Astrocyte of the cerebellum (primary cell): ENCODE data around the gene SMURF1.

ENCODE experiments used
- DNase-seq: peaks from one replicate; pipeline ENCODE4 v3.0.0-alpha.2; 2011; ENCODE audit warnings: low read depth
- H3K4me3 ChIP-seq: 2 replicates; pipeline ENCODE4 v1.5.1; 2011; ENCODE audit warnings: mild to moderate bottlenecking, low read depth, low read length, moderate library complexity
- in situ Hi-C: cut with HindIII; loops from 2 replicates; pipeline ENCODE4 v1.10.0; 2017; ENCODE audit warnings: low sequenced_read_pairs
- TF ChIP-seq, protein P1 (sequence below): IDR thresholded peaks from 2 replicates; pipeline ENCODE4 v1.5.1; 2012; ENCODE audit warnings: low read length, low read depth, moderate library complexity, mild to moderate bottlenecking; ENCODE audit errors: missing control alignments

Gene SMURF1

DNA sequence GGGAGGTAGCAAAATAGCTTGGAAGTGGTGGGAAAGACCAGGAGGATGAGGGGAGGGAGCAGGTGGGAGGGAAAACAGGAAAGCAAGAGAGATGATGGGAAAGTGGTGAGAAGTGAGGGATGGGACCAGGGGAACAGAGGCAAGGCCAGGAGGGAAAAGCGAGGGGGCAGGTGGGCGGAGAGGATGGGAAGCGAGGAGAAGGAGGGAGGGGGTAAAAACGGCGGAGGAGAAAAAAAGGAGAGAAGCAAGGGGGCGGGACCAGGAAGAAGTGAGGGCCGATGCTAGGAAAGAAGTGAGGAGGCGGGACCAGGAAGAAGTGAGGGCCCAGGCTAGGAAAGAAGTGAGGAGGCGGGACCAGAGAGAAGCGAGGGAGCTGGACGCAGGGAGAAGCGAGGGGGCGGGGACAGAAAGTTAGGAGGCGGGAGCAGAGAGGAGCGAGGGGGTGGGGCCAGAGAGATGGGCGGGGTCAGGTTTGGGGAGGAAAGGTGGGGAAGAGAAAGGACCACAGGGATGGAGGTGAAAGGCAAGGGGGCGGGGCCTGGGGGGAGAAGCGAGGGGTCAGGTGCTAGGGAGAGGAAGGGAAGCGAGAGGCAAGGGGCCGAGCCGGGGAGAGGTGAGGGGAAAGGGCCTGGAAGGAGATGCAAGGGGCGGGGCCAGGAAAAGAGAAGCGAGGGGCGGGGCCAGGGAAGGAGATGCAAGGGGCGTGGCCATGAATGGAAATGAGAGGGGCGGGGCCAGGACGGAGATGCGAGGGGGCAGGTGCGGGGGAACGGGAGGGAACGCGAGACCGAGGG, 984 bp downstream of the SMURF1 start:
- TF ChIP-seq, protein P1, sequence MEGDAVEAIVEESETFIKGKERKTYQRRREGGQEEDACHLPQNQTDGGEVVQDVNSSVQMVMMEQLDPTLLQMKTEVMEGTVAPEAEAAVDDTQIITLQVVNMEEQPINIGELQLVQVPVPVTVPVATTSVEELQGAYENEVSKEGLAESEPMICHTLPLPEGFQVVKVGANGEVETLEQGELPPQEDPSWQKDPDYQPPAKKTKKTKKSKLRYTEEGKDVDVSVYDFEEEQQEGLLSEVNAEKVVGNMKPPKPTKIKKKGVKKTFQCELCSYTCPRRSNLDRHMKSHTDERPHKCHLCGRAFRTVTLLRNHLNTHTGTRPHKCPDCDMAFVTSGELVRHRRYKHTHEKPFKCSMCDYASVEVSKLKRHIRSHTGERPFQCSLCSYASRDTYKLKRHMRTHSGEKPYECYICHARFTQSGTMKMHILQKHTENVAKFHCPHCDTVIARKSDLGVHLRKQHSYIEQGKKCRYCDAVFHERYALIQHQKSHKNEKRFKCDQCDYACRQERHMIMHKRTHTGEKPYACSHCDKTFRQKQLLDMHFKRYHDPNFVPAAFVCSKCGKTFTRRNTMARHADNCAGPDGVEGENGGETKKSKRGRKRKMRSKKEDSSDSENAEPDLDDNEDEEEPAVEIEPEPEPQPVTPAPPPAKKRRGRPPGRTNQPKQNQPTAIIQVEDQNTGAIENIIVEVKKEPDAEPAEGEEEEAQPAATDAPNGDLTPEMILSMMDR = no peak
- peak overlapping the region; percentile 57 for H3K4me3 ChIP-seq
- peak; percentile 57 for DNase-seq
- in situ Hi-C loops = no loop called here

DNA sequence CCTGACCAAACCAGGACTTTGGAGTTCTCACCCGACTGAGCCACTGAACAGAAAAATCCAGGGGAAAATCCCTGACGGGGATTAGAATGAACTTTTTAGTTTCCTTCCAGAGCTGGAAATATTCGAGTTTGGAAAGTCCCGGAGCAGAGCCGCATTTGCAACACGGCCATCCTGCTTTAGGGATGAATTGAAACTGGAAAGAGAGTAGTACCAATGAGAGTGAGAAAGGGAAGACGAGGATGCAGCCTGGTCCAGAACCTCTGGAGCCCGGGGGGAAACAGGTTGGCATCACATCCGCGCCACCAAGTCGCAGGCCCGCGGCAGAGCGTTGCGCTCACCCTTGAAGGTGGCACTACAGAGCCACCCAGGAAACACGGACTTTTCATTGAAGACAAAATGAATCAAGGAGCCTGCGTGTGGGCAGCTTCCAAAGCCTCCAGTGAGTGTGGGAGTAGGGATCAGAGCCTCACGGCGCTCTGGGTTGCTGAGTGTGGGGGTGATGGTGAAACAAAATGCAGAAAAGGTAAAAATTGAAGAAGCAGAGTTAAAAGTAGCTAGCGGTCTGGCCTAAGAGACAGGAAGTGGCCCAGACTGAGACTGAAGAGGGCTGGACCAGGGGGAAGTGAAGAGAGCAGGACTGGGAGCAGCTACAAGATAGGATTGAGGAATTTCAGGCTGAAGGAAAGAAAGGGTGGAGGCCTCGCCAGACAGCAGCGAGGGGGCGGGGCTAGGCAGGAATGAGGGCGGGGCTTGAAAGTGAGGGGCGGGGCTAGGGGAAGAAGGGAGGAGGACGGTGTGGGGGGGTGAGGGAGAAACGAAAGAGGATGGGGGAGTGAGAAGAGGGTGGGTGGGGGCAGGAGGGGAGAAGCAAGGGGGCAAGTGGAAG, 1.8 kb downstream of the SMURF1 start:
- DNase-seq = no peak
- in situ Hi-C loops = no loop called here
- H3K4me3 ChIP-seq = peak overlapping the region; percentile 57
- TF ChIP-seq, protein P1 = no peak

DNA sequence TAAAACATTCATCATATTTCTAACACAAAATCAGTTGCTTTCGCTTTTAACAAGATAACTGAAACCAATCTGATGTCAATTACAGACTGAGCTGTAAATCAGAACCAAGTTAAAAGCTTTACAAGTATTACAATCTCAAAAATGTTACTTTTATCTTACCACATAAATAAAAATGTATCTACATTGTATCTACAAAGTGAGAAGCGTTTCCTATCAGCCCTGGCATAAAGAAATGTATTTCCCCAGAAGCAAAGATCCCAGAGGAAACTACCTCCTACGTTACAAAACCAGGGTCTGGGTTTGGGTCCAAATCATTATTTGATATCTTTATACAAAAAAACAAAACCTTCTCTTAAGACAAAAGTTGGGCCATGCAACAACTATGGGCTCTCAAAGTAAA, 2.6 kb downstream of the SMURF1 start:
- in situ Hi-C loops = no loop called here
- H3K4me3 ChIP-seq = peak overlapping the region; percentile 40
- TF ChIP-seq, protein P1 = no peak
- DNase-seq = no peak

DNA sequence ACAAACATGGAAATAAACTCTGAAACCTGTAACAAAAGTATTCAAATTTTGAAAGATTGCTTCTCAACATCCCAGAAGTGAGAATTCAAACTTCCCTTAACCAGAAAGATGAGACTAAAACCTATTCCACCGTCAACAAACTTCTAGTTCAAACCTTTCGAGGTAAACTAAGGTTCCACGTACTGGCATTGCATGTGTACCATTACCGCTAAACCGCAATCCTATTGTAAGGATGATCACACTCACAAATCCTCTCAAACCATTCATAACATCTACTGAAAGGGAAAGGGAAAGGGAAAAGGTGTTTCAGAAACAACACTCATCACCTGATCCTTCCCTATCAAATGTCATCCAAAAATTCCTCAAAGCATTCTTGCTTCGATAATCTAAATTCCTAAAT, 3.1 kb downstream of the SMURF1 start:
- H3K4me3 ChIP-seq = no peak overlapping the region
- TF ChIP-seq, protein P1 = no peak
- DNase-seq = no peak
- in situ Hi-C loops = no loop called here

DNA sequence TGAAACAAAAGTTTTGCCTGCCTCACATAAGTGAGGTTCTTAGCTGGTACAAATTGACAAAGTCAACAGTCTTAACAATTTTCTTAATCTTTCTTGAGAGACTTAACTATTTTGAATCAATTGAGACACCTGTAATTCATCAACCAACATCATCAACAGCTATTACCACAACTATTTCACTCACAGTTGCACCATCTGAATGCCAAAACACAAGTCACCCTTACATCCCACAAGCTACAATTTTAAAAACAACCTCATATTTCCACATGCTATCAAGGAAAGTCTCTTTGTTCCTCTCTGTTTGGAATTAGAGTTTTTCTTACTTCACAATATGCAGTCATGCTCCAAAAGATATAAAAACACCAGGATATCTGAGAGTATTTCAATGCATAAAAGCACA, 4.9 kb downstream of the SMURF1 start:
- H3K4me3 ChIP-seq = no peak overlapping the region
- in situ Hi-C loops = no loop called here
- TF ChIP-seq, protein P1 = no peak
- DNase-seq = no peak

DNA sequence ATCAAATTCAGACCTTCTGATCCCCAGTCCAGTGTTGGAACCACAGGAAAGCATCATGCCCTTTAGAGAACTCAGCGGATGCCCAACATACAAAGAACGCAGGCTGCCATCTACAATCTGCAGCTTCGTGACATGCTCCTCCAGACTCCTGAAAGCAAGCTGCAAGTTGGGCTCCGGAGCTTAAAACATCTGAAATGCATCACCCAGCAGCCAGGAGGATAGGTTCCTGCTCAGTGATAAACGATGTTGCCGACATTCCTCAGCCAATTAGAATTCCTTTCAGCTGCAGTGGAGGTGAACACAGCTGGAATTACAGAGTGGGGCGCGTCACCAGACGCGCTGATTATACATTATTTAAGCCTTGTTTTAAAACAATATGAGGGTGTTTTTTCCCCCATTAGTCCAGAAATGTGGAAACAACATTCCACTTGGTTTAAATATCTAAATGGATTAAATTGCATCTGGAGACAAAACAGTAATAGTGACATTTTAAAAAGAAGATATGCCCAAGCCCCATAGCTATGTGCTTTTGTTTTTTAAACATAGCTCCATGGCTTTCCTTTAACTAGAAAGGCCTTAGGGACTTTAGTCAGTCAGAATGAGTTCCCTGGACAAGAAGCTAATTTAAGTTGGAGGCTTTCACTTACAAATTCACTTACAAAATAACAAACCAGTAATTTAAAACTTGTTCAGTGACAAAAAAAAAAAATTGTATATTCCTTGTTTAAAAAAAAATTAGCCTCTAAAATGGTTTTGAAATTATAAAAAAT, 6.3 kb downstream of the SMURF1 start:
- DNase-seq = peak; percentile 74
- in situ Hi-C loops = no loop called here
- H3K4me3 ChIP-seq = no peak overlapping the region
- TF ChIP-seq, protein P1 = peak; percentile 13
